Panc1 (cell line): ENCODE measurements around the gene LCN6. TPM values are rescaled to one million over a fixed set of nuclear protein-coding genes. Genes with fewer than 3 reads are reported as not detected.

ENCODE experiments used
- ATAC-seq: fragments of 200-7000 bp; cut with Tn5 transposase; 2 replicates; pipeline ENCODE4 v1.9.1; 2020; ENCODE audit warnings: mild to moderate bottlenecking, moderate library complexity
- BruUV-seq: library from RNA; stranded (reverse); fragments of 400-500 nt; replicated peaks from 2 replicates; lab custom pipeline; 2021; lab: Mats Ljungman, UMichigan
- CTCF ChIA-PET: fragments of 300-600 bp; sonication (Branson Sonifier 250); formaldehyde crosslinking; loops from one replicate; lab custom pipeline; 2022; ENCODE audit warnings: antibody characterized with exemption; lab: Charles Lee
- POLR2A ChIA-PET: fragments of 300-600 bp; sonication (Branson Sonifier 250); formaldehyde crosslinking; loops from one replicate; lab custom pipeline; 2022; ENCODE audit warnings: antibody characterized with exemption; lab: Charles Lee
- DNase-seq: peaks from one replicate; pipeline ENCODE4 v3.0.0-alpha.2; 2010; ENCODE audit warnings: low read depth, low spot score
- H3K27ac ChIP-seq: 2 replicates; pipeline ENCODE4 v1.5.1; 2011; ENCODE audit warnings: mild to moderate bottlenecking, low read length, inconsistent platforms
- H3K27me3 ChIP-seq: fragments of 200-500 bp; sonication (Bioruptor generic); 2 replicates; pipeline ENCODE4 v1.6.0; 2014; ENCODE audit warnings: low read length, inconsistent platforms; ENCODE audit not compliant: control insufficient read depth, insufficient read depth
- H3K36me3 ChIP-seq: fragments of 200-500 bp; sonication (Bioruptor generic); 2 replicates; pipeline ENCODE4 v1.5.1; 2014; ENCODE audit warnings: inconsistent platforms, mild to moderate bottlenecking, low read length, moderate library complexity; ENCODE audit not compliant: control insufficient read depth, insufficient read depth
- H3K4me1 ChIP-seq: 2 replicates; pipeline ENCODE4 v1.5.1; 2011; ENCODE audit warnings: inconsistent platforms, mild to moderate bottlenecking, low read length, moderate library complexity; ENCODE audit not compliant: control insufficient read depth, insufficient read depth
- H3K4me3 ChIP-seq, 2 experiments: 2 replicates each; pipeline ENCODE4 v1.5.1; 2011 to 2012; ENCODE audit warnings: low read depth in 2 of 2, low read length in 2 of 2, mild to moderate bottlenecking in 2 of 2, inconsistent platforms in 1 of 2, moderate library complexity in 1 of 2
- H3K9me3 ChIP-seq: fragments of 200-500 bp; sonication (Bioruptor generic); 2 replicates; pipeline ENCODE4 v1.5.1; 2014; ENCODE audit warnings: low read depth, mild to moderate bottlenecking, inconsistent platforms, low read length, moderate library complexity; ENCODE audit not compliant: control insufficient read depth, insufficient read depth
- POLR2AphosphoS5 ChIP-seq: IDR thresholded peaks from 2 replicates; pipeline ENCODE4 v1.6.1; 2012; ENCODE audit warnings: mild to moderate bottlenecking, low read depth, low read length, moderate library complexity
- SIN3A ChIP-seq: IDR thresholded peaks from 2 replicates; pipeline ENCODE4 v1.6.1; 2012; ENCODE audit warnings: low read depth, mild to moderate bottlenecking, low read length, moderate library complexity, borderline replicate concordance; ENCODE audit not compliant: insufficient read depth
- TCF7L2 ChIP-seq: IDR thresholded peaks from 2 replicates; pipeline ENCODE4 v1.6.1; 2011; ENCODE audit warnings: mild to moderate bottlenecking, low read depth, low read length, inconsistent platforms
- in situ Hi-C: cut with HindIII; loops from 2 replicates; pipeline ENCODE4 v1.10.0; 2016; ENCODE audit warnings: low sequenced_read_pairs, low pct_unique_long_range_greater_than_20kb
- intact Hi-C: fragments of 100-400 bp; cut with micrococcal nuclease; formaldehyde crosslinking; loops from one replicate; pipeline ENCODE4 v1.10.0; 2022; ENCODE audit not compliant: unreplicated experiment
- total RNA-seq: library from RNA; stranded (reverse); gene quantifications from one replicate; pipeline ENCODE4 v1.2.1, GENCODE V29; 2021; ENCODE audit not compliant: unreplicated experiment
- TF ChIP-seq, protein P1 (sequence below), 2 experiments: IDR thresholded peaks; 2 replicates each; pipeline ENCODE4 v1.6.1; 2011 to 2012; ENCODE audit warnings: low read depth in 2 of 2, control low read depth in 1 of 2, low read length in 1 of 2, mild to moderate bottlenecking in 1 of 2, moderate library complexity in 1 of 2; ENCODE audit not compliant: insufficient read depth in 1 of 2
- TF ChIP-seq, protein P2 (sequence below): fragments of 450-650 bp; IDR thresholded peaks from 2 replicates; pipeline ENCODE4 v1.5.1; 2017; ENCODE audit warnings: mild to moderate bottlenecking

The LCN6 gene
- total RNA-seq, 1 experiment from 2014 or later: not detected

DNA sequence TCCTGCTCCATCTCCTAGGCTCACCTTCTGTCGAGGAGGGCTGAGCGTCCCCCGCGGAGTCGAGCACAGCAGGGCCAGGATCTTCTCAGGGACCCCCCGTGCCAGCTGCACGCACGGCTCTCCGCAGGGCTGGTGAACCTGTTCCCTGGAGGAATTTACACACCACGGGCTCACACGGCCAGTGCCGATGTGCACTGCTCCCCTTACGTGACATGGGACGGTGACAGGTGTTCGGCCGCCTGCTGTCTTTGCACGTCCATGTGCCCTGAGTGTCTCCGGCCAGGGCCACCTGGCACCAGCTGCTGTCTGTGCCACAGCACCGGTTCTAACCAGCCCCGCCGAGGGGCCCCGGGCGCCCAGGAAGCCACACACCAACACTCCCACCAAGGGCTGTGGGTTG, 52.4 kb downstream of the LCN6 start:
- ATAC-seq (no peak), DNase-seq (no peak)
- intact Hi-C loops (no loop called here), in situ Hi-C loops (no loop called here)
- H3K27me3 ChIP-seq: no peaks in the 10 kb centered on the region
- no peak overlapping the region for H3K27ac ChIP-seq
- BruUV-seq: no TSS peak
- TF ChIP-seq, protein P1, sequence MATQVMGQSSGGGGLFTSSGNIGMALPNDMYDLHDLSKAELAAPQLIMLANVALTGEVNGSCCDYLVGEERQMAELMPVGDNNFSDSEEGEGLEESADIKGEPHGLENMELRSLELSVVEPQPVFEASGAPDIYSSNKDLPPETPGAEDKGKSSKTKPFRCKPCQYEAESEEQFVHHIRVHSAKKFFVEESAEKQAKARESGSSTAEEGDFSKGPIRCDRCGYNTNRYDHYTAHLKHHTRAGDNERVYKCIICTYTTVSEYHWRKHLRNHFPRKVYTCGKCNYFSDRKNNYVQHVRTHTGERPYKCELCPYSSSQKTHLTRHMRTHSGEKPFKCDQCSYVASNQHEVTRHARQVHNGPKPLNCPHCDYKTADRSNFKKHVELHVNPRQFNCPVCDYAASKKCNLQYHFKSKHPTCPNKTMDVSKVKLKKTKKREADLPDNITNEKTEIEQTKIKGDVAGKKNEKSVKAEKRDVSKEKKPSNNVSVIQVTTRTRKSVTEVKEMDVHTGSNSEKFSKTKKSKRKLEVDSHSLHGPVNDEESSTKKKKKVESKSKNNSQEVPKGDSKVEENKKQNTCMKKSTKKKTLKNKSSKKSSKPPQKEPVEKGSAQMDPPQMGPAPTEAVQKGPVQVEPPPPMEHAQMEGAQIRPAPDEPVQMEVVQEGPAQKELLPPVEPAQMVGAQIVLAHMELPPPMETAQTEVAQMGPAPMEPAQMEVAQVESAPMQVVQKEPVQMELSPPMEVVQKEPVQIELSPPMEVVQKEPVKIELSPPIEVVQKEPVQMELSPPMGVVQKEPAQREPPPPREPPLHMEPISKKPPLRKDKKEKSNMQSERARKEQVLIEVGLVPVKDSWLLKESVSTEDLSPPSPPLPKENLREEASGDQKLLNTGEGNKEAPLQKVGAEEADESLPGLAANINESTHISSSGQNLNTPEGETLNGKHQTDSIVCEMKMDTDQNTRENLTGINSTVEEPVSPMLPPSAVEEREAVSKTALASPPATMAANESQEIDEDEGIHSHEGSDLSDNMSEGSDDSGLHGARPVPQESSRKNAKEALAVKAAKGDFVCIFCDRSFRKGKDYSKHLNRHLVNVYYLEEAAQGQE (IDR thresholded peaks at IDR 0.05; ENCODE audit: insufficient read depth in 1 of 2, low read depth in 2 of 2, low read length in 1 of 2): no peak
- TF ChIP-seq POLR2AphosphoS5 (no peak), TCF7L2 (no peak), SIN3A (no peak)
- ChIA-PET CTCF (no interaction called here), POLR2A (no interaction called here)
- no peaks in the 10 kb centered on the region for H3K36me3 ChIP-seq
- H3K4me1 ChIP-seq: peaks cover 44% of the 10 kb centered on the region
- H3K9me3 ChIP-seq: no peaks in the 10 kb centered on the region
- H3K4me3 ChIP-seq: no peak overlapping the region

DNA sequence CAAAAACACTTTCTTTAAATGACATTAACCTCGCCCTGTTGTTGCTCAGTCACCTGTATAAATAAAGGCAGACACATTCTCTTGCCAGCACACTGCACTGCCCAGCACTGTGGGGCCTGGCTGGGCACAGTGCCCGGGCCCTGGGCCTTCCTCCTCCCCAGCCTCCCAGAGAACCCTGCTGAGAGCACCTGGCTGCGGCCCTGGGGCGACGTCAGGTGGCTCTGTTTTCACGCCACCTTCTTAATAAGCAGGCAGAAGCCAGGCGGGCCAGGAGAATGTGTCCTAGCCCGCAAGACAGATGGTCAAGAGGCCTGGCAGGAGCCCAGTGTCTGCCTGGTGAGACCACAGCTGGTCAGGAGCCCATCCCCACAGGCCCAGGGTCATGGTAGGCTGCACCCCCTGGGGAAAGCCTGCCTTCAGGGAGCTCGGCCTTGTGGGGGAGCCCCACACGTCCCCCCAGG, 52.9 kb downstream of the LCN6 start:
- peak; percentile 53 for TF ChIP-seq POLR2AphosphoS5
- TF ChIP-seq, protein P2, sequence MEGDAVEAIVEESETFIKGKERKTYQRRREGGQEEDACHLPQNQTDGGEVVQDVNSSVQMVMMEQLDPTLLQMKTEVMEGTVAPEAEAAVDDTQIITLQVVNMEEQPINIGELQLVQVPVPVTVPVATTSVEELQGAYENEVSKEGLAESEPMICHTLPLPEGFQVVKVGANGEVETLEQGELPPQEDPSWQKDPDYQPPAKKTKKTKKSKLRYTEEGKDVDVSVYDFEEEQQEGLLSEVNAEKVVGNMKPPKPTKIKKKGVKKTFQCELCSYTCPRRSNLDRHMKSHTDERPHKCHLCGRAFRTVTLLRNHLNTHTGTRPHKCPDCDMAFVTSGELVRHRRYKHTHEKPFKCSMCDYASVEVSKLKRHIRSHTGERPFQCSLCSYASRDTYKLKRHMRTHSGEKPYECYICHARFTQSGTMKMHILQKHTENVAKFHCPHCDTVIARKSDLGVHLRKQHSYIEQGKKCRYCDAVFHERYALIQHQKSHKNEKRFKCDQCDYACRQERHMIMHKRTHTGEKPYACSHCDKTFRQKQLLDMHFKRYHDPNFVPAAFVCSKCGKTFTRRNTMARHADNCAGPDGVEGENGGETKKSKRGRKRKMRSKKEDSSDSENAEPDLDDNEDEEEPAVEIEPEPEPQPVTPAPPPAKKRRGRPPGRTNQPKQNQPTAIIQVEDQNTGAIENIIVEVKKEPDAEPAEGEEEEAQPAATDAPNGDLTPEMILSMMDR: no peak
- Histone ChIP-seq H3K27ac (no peak overlapping the region), H3K9me3 (no peaks in the 10 kb centered on the region), H3K27me3 (no peaks in the 10 kb centered on the region), H3K4me1 (peaks cover 44% of the 10 kb centered on the region), H3K36me3 (no peaks in the 10 kb centered on the region), H3K4me3 (no peak overlapping the region)
- no peak for DNase-seq
- in situ Hi-C loops (no loop called here), intact Hi-C loops (no loop called here)
- ATAC-seq: peak; percentile 29; the same call in 1 of the 2 replicates
- ChIA-PET CTCF (interaction anchor here (0.7 kb wide), 1 partner anchor 68 kb away, joined by 4 read pairs; no protein-coding TSS in a partner anchor), POLR2A (no interaction called here)
- no TSS peak for BruUV-seq

DNA sequence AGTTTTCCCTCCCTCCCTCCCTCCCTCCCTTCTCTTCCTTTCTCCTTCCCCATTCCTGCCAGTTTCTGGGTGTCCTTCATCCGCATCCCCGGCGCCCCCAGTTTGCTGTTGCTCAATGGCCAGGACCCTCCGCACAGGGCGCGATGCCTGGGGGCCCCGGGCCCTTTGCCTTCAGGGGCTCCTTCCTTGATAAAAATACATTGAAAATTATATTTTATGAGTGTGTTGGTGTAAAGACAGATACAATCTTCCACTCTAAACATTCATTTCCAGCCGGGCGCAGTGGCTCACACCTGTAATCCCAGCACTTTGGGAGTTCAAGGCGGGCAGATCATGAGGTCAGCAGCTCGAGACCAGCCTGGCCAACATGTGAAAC, 53.5 kb downstream of the LCN6 start:
- Histone ChIP-seq H3K4me3 (no peak overlapping the region; a peak in 1 of 4 replicates), H3K27me3 (no peaks in the 10 kb centered on the region), H3K4me1 (peaks cover 44% of the 10 kb centered on the region), H3K36me3 (no peaks in the 10 kb centered on the region), H3K9me3 (no peaks in the 10 kb centered on the region), H3K27ac (no peak overlapping the region)
- ChIA-PET POLR2A (no interaction called here), CTCF (interaction anchor here (0.6 to 1.0 kb wide), 3 partner anchors 27 to 68 kb away, joined by 3 to 4 read pairs (median 3); no protein-coding TSS in a partner anchor)
- intact Hi-C loops (no loop called here), in situ Hi-C loops (no loop called here)
- no TSS peak for BruUV-seq
- no peak for TF ChIP-seq SIN3A
- TF ChIP-seq TCF7L2: no peak
- TF ChIP-seq POLR2AphosphoS5: no peak
- TF ChIP-seq, protein P1 (IDR thresholded peaks at IDR 0.05; ENCODE audit: insufficient read depth in 1 of 2, low read depth in 2 of 2, low read length in 1 of 2): no peak
- TF ChIP-seq, protein P2: no peak
- DNase-seq (no peak), ATAC-seq (no peak)
